Measurements from ENCODE around the gene SNX32.

- TF ChIP-seq CTCF (IDR thresholded peaks at IDR 0.05; ENCODE audit: insufficient read depth, low read length) (no peak), POLR2AphosphoS5 (IDR thresholded peaks at IDR 0.05; ENCODE audit: low read depth) (no peak)
These were observed 44.3 kb upstream of the SNX32 start for GRCh38 chr11:65789230-65790103.

Data from HL-60 (cell line).